T-helper 17 cell (primary cell): ENCODE data around the gene AK4. TPM values are rescaled to one million over a fixed set of nuclear protein-coding genes. Genes with fewer than 3 reads are reported as not detected.
"Not testable (repeated sequence)": the region's sequence is repeated elsewhere in the genome, so short reads cannot be mapped to it uniquely, and the experiment has no call there.

Experiments used
- ATAC-seq: fragments of 150-1000 bp; cut with Tn5 transposase; 2 replicates; pipeline ENCODE4 v1.10.0; 2021; ENCODE audit warnings: mild to moderate bottlenecking, moderate library complexity
- DNase-seq, 3 donors: peaks; one replicate each; pipeline versions ENCODE4 v3.0.0 to v3.0.0-alpha.2; 2020 to 2021
- H3K9me3 ChIP-seq: one replicate; pipeline ENCODE4 v1.7.0; 2013; ENCODE audit warnings: low read length, mild to moderate bottlenecking; ENCODE audit not compliant: control insufficient read depth, poor library complexity, severe bottlenecking
- H3K27ac Mint-ChIP-seq: one replicate; pipeline ENCODE4 v1.8.0; 2022; ENCODE audit warnings: mild to moderate bottlenecking, moderate library complexity, mixed read lengths
- H3K27me3 Mint-ChIP-seq: one replicate; pipeline ENCODE4 v1.8.0; 2022; ENCODE audit warnings: mixed read lengths
- H3K36me3 Mint-ChIP-seq: one replicate; pipeline ENCODE4 v1.8.0; 2022; ENCODE audit warnings: low read depth, mixed read lengths
- H3K4me1 Mint-ChIP-seq: one replicate; pipeline ENCODE4 v1.8.0; 2022; ENCODE audit warnings: mild to moderate bottlenecking, mixed read lengths
- H3K4me3 Mint-ChIP-seq: one replicate; pipeline ENCODE4 v1.8.0; 2022; ENCODE audit warnings: mild to moderate bottlenecking, moderate library complexity, mixed read lengths
- total RNA-seq, 4 donors: library from RNA in 2 of 4; stranded (reverse) in 2 of 4; gene quantifications; one replicate each; pipeline ENCODE4 v1.2.3 and lab custom pipeline; 2022 to 2026

Gene AK4
- under 1 TPM; 0.05 to 0.07 TPM for total RNA-seq
- 0.15 to 0.46 reads per million in 2 donors for total RNA-seq (lab: John Stamatoyannopoulos, UW)

- not testable (repeated sequence) for ATAC-seq, H3K9me3 ChIP-seq, H3K27ac Mint-ChIP-seq, H3K36me3 Mint-ChIP-seq, DNase-seq
- H3K4me3 Mint-ChIP-seq = peak within 1 kb of the TSS; percentile 87
- H3K27me3 Mint-ChIP-seq = peaks cover 54% of the 10 kb centered on the region
- H3K4me1 Mint-ChIP-seq = peaks cover 12% of the 10 kb centered on the region
These were observed at the start of gene AK4 for GRCh38 chr1:65148178-65148547. TSS of gene AK4 (plus strand) at chr1:65148203. CDS start at chr1:65148408, 205 bp downstream.

DNA sequence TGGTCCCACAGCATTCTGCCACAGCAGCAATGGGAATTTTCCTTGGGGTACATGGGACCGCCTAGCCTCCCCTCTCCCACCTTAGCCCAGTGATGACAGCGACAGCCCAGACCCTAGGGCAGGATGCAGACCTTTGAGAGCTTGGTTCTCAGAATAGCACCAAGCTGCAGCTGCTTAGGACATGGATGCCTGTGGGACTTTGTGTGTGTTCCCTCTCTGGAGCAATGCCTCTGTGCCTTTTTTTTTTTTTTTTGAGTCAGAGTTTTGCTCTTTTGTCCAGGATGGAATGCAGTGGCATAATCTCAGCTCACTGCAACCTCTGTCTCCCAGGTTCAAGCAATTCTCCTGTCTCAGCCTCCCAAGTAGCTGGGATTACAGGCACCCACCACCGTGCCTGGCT is 44.2 kb upstream of the AK4 start:
- Mint-ChIP-seq H3K27me3 (peaks cover 14% of the 10 kb centered on the region), H3K4me1 (no peaks in the 10 kb centered on the region), H3K4me3 (no peak overlapping the region), H3K27ac (no peak overlapping the region), H3K36me3 (no peaks in the 10 kb centered on the region)
- DNase-seq (no peak), ATAC-seq (no peak)
- H3K9me3 ChIP-seq = no peaks in the 10 kb centered on the region

GRCh38 chr1:65104854-65105534 is 43.0 kb upstream of the AK4 start:
- no peaks in the 10 kb centered on the region for H3K4me1 Mint-ChIP-seq
- ATAC-seq (no peak), DNase-seq (no peak)
- H3K27me3 Mint-ChIP-seq = peaks cover 23% of the 10 kb centered on the region
- no peak overlapping the region for H3K27ac Mint-ChIP-seq
- H3K9me3 ChIP-seq = no peaks in the 10 kb centered on the region
- no peak overlapping the region for H3K4me3 Mint-ChIP-seq
- peaks cover 3% of the 10 kb centered on the region for H3K36me3 Mint-ChIP-seq

- DNase-seq = no peak
- H3K36me3 Mint-ChIP-seq = peaks cover 3% of the 10 kb centered on the region
- H3K4me3 Mint-ChIP-seq = no peak overlapping the region
- ATAC-seq = no peak
- peaks cover 23% of the 10 kb centered on the region for H3K27me3 Mint-ChIP-seq
- no peak overlapping the region for H3K27ac Mint-ChIP-seq
- no peaks in the 10 kb centered on the region for H3K4me1 Mint-ChIP-seq
- no peaks in the 10 kb centered on the region for H3K9me3 ChIP-seq
These were observed 42.4 kb upstream of the AK4 start for GRCh38 chr1:65105596-65105995.

GRCh38 chr1:65108025-65108642 is 39.9 kb upstream of the AK4 start:
- Mint-ChIP-seq H3K4me3 (no peak overlapping the region), H3K36me3 (peaks cover 3% of the 10 kb centered on the region), H3K27me3 (peaks cover 28% of the 10 kb centered on the region), H3K27ac (no peak overlapping the region), H3K4me1 (no peaks in the 10 kb centered on the region)
- H3K9me3 ChIP-seq = no peaks in the 10 kb centered on the region
- ATAC-seq = no peak
- DNase-seq = no peak

DNA sequence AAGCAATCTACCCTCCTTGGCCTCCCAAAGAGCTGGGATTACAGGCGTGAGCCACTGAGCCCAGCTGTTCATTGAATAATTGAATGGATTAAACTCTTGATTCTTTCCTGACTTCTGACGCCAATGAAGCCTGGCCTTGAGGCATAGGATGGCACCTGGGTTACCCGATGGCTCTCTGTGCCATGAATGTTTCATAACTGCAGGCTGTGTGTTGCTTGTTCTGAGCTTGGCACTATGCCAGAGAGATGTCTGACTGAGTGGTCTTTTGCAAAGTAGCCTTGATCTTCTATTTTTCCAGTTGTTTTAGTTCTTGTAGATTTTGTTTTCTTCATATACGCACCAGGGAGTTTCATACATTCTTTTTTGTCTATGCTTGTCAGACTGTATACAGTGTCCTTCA is 38.5 kb upstream of the AK4 start:
- Mint-ChIP-seq H3K36me3 (peaks cover 4% of the 10 kb centered on the region), H3K27me3 (peaks cover 29% of the 10 kb centered on the region), H3K4me1 (no peaks in the 10 kb centered on the region), H3K27ac (no peak overlapping the region), H3K4me3 (no peak overlapping the region)
- ATAC-seq (no peak), DNase-seq (no peak)
- H3K9me3 ChIP-seq = no peaks in the 10 kb centered on the region

DNA sequence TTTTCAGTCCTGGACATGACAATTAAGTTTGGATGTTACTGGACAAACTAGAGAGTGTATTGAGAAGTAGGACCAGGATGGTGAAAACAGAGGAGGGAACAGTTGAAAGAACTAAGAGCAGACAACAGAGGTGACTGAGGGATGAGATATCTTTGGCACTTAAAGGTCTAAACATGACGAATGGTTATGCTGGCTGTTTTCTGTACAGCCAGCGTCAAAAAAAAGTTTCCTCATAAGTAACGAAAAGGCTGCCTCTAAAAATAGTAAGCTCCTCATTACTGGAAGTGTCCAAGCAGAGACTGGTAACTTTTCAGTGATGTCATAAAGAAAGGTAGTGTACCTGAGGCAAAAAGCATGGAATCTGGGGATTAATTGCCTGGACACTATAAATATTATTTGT is 35.2 kb upstream of the AK4 start:
- Mint-ChIP-seq H3K27me3 (peaks cover 15% of the 10 kb centered on the region), H3K27ac (no peak overlapping the region), H3K36me3 (peaks cover 4% of the 10 kb centered on the region), H3K4me3 (no peak overlapping the region), H3K4me1 (no peaks in the 10 kb centered on the region)
- no peak for DNase-seq
- no peak for ATAC-seq
- no peaks in the 10 kb centered on the region for H3K9me3 ChIP-seq

DNA sequence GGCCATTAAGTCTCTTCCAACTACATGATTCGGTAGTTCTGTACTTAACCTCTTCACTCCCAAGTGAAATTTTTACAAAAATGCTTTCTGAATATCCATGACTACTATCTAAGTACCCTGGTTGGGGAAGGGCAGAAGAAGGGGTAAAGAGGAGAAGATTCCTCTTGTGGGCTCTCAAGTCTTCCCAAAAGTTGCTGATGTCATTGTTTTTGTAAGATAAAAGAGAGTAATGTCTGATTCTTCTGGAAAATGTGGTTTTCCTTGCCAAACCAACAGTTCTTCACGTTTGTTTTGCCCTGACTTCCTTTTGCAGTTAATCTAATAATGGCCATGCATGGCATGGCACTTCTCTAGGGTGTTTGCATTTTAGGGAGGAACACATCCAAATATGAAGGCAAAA is 34.7 kb upstream of the AK4 start:
- no peaks in the 10 kb centered on the region for H3K9me3 ChIP-seq
- no peak overlapping the region for H3K4me3 Mint-ChIP-seq
- peaks cover 4% of the 10 kb centered on the region for H3K36me3 Mint-ChIP-seq
- H3K27ac Mint-ChIP-seq = no peak overlapping the region
- H3K4me1 Mint-ChIP-seq = no peaks in the 10 kb centered on the region
- no peak for ATAC-seq
- H3K27me3 Mint-ChIP-seq = peaks cover 15% of the 10 kb centered on the region
- no peak for DNase-seq

- Mint-ChIP-seq H3K27me3 (peaks cover 11% of the 10 kb centered on the region), H3K27ac (no peak overlapping the region), H3K36me3 (peaks cover 4% of the 10 kb centered on the region), H3K4me3 (no peak overlapping the region), H3K4me1 (no peaks in the 10 kb centered on the region)
- H3K9me3 ChIP-seq = no peaks in the 10 kb centered on the region
- ATAC-seq (no peak), DNase-seq (no peak)
These were observed 33.7 kb upstream of the AK4 start for GRCh38 chr1:65114322-65114721.

DNA sequence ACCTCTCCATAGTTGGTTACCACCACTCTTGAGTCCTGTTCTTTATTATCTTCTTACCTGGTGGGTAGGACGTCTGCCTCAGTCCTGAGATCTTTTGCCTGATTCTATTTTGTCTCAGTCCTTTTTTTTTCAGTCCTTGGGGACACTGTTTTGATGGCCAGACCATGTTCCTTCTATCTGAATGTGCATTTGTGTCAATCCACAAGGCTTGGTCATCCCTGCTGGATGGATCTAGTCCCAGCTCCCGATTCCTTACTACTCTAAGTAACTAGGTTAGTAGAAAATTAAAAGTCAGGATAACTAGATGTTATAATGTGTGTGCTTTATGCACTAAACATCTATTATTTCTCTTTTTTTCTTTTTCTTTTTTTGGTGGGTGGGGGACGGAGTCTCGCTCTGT is 28.1 kb upstream of the AK4 start:
- no peaks in the 10 kb centered on the region for H3K4me1 Mint-ChIP-seq
- H3K27me3 Mint-ChIP-seq = peaks cover 12% of the 10 kb centered on the region
- no peaks in the 10 kb centered on the region for H3K9me3 ChIP-seq
- DNase-seq (no peak), ATAC-seq (no peak)
- H3K4me3 Mint-ChIP-seq = no peak overlapping the region
- no peaks in the 10 kb centered on the region for H3K36me3 Mint-ChIP-seq
- H3K27ac Mint-ChIP-seq = no peak overlapping the region

DNA sequence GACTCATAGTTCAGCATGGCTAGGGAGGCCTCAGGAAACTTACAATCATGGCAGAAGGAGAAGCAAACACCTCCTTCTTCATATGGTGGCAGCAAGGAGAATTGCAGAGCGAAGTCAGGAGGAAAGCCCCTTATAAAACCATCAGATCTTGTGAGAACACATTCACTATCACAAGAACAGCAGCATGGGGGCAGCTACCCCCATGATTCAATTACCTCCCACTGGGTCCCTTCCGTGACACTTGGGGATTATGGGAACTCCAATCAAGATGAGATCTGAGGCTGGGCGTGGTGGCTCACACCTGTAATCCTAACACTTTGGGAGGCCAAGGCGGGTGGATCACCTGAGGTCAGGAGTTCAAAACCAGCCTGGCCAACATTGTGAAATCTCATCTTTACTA is 18.9 kb upstream of the AK4 start:
- H3K4me1 Mint-ChIP-seq, H3K9me3 ChIP-seq, H3K4me3 Mint-ChIP-seq, H3K27ac Mint-ChIP-seq, DNase-seq, ATAC-seq, H3K36me3 Mint-ChIP-seq: not testable (repeated sequence)
- H3K27me3 Mint-ChIP-seq = peaks cover 28% of the 10 kb centered on the region

DNA sequence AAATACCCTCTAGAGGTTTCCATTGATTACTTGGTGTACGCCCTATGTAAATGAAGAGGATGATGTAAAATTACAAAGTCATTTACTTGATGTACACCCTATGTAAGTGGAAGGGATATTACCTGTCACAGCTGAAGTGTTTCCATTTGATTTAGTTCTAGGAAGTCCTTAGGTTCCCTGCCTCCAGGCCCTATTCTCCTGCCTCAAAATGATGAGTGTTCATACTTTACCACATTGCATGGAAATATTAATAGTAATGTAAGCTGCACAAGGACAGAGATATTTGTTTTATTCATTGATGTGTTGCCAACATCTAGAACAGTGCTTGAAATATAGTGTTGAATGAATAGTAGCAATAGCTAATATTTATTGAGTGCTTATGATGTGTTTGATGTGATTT is 9.5 kb upstream of the AK4 start:
- no peaks in the 10 kb centered on the region for H3K9me3 ChIP-seq
- no peak for ATAC-seq
- H3K27me3 Mint-ChIP-seq = peaks cover 30% of the 10 kb centered on the region

DNA sequence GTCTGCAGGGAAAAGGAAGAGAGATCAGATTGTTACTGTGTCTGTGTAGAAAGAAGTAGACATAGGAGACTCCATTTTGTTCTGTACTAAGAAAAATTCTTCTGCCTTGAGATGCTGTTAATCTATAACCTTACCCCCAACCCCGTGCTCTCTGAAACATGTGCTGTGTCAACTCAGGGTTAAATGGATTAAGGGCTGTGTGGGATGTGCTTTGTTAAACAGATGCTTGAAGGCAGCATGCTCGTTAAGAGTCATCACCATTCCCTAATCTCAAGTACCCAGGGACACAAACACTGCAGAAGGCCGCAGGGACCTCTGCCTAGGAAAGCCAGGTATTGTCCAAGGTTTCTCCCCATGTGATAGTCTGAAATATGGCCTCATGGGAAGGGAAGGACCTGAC is 8.2 kb upstream of the AK4 start:
- not testable (repeated sequence) for ATAC-seq, H3K4me3 Mint-ChIP-seq, H3K4me1 Mint-ChIP-seq, H3K27ac Mint-ChIP-seq, DNase-seq, H3K9me3 ChIP-seq, H3K36me3 Mint-ChIP-seq
- peaks cover 38% of the 10 kb centered on the region for H3K27me3 Mint-ChIP-seq

More for the DNA sequence above, 9.5 kb upstream of the AK4 start:
- Mint-ChIP-seq H3K4me1 (peaks cover 2% of the 10 kb centered on the region), H3K4me3 (no peak overlapping the region), H3K36me3 (peaks cover 8% of the 10 kb centered on the region), H3K27ac (no peak overlapping the region)
- DNase-seq = no peak

GRCh38 chr1:65141394-65141793 is 6.6 kb upstream of the AK4 start:
- Mint-ChIP-seq H3K4me1 (peaks cover 2% of the 10 kb centered on the region), H3K27me3 (peaks cover 54% of the 10 kb centered on the region), H3K27ac (no peak overlapping the region), H3K36me3 (peaks cover 8% of the 10 kb centered on the region), H3K4me3 (no peak overlapping the region)
- ATAC-seq (no peak), DNase-seq (no peak)
- no peaks in the 10 kb centered on the region for H3K9me3 ChIP-seq
